NK-92 treated with Interleukin-12 subunit alpha and Interleukin-12 subunit beta, amount 100 ng/mL, for 24 hours (cell line): ENCODE measurements around the gene MOV10.

Source experiments
- DNase-seq: peaks from one replicate; lab custom pipeline; 2025; lab: John Stamatoyannopoulos, UW

Gene MOV10

DNA sequence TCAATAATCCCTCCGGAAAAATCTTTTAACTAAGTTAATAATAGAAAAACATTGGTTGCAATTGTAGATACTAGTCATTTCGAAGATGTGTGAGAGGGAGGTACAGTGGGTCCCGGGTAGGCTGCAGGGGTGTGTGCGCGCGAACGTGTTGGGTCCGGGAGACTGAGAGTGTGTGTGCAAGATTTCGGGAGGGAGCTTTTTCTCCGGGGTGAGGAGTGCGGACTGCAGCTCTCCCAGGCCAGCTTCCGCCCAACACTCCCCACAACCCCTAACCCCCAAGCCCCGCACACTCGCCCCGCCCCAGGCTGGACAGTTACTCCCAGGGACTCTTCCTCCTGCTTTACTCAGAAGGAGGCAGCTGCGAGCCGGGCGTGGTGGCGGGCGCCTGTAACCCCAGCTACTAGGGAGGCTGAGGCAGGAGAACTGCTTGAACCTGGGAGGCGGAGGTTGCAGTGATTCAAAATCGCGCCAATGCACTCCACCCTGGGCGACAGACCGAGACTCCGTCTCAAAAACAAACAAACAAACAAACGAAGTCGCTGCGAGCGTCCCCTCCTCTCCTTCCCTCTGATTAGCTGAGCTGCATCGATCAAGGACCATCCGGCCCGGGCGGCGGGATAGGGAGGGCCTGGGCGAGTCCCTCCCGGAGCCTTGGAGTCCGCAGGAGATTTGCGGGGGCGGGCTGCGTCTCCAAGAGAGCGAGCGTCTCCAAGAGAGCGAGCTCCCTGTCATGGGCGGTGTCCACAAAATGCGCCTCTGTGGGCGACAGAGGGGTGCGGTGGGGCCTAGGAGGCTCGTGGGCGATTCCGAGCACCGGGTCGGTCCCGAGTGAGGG is 68.9 kb downstream of the MOV10 start:
- no peak for DNase-seq

DNA sequence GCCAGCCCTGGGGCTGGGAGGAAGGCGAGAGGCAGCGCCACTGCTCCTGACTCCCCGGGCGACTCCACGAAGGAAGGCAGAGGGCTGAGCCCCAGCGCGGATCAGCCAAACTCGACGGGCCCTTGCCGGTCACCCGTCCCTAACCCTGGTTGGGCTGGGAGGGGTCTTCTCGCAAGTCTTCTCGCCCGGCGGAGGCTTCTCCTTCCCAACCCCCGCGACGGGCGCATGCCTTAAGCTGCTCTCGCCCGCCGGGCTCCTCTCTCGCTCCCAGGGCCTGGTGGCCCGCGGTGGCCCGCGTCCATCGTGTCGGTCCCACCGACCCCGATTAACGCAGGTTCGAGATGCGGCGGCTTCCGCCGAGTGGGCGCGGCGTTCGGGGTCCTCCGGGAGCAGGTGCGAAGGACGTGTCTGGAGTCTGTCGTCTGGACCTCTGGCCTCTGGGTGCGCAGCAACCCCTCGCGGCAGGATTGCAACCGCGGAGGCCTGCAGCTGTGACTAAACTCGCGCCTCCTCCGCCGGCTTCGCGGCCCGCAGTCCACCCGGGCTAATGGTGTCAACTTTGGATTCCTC is 69.6 kb downstream of the MOV10 start:
- no peak for DNase-seq

- DNase-seq: no peak
Observed at GRCh38 chr1:112748396-112748795, 73.9 kb downstream of the MOV10 start.
